Cortex of kidney (tissue), 1 donor: ENCODE results near the gene ZNF267.
"Not testable (repeated sequence)": the region's sequence is repeated elsewhere in the genome, so short reads cannot be mapped to it uniquely, and the experiment has no call there.

Source experiments
- DNase-seq: peaks from one replicate; lab custom pipeline; 2025; lab: John Stamatoyannopoulos, UW

The ZNF267 gene

DNA sequence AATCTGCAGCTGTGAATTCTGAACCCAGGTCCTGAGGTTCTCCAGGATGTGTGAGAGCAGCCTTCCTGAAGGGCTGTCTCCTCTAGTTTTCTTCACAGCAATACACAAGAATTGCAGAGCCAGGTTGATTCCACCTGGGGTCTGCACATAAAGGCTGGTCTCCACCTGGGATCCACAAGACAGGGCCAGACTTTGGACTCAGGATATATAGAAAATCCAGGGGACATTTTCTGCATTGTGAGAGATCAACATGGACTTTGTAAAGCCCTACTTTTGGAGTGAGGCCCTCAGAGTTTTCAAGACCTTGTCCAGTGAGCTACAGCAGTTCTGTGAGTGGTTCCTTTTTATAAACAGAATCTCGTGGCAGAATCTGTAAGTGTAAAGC is 6.3 kb downstream of the ZNF267 start:
- no peak for DNase-seq

GRCh38 chr16:31880322-31880979 is 6.8 kb downstream of the ZNF267 start:
- no peak for DNase-seq

- DNase-seq = no peak
These were observed 12.6 kb downstream of the ZNF267 start for GRCh38 chr16:31886227-31886626.

- DNase-seq = no peak
These were observed 15.1 kb downstream of the ZNF267 start for GRCh38 chr16:31888735-31889134.

GRCh38 chr16:31892111-31892510 is 18.5 kb downstream of the ZNF267 start:
- DNase-seq = not testable (repeated sequence)

GRCh38 chr16:31893824-31894223 is 20.2 kb downstream of the ZNF267 start:
- no peak for DNase-seq

DNA sequence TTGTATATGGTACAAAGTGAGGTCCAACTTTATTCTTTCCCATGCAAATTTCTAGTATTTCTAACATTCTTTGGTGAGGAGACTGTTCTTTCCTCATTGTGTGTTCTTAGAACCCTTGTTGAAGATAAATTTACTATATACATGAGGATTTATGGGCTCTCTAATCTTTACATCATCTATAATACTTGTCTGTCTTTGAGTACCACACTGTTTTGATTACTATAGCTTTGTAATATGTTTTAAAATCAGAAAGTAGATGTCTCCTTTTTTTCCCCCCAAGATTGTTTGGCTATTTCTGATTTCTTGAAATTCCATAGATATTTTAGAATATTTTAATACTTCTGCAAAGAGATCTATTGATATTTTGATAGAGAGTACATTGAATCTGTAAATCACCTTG is 23.7 kb downstream of the ZNF267 start:
- no peak for DNase-seq

- DNase-seq = no peak
These were observed 25.9 kb downstream of the ZNF267 start for GRCh38 chr16:31899505-31899904.

- DNase-seq = not testable (repeated sequence)
These were observed 31.0 kb downstream of the ZNF267 start for GRCh38 chr16:31904571-31904970.

- no peak for DNase-seq
These were observed 40.1 kb downstream of the ZNF267 start for GRCh38 chr16:31913668-31914067.

GRCh38 chr16:31916056-31916488 is 42.5 kb downstream of the ZNF267 start:
- no peak for DNase-seq

DNA sequence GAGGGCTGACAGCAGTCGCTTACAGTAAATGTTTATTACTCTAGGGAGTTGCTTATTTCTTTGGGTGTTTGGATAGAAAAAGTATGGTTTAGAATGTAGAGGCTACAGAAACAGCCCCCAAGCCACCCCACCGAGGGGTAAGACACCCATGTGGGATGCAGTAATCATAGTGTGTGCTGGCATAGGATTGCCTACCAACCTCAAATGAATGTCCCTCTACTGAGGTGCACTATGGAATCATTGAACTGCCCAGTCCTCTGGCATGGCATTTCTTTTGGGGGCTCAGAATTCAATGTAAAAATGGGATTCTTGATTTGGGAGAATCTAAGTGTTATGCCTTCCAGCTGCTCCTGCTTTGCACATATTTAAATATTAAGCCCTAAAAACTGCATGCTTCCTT is 46.8 kb downstream of the ZNF267 start:
- DNase-seq = no peak

DNA sequence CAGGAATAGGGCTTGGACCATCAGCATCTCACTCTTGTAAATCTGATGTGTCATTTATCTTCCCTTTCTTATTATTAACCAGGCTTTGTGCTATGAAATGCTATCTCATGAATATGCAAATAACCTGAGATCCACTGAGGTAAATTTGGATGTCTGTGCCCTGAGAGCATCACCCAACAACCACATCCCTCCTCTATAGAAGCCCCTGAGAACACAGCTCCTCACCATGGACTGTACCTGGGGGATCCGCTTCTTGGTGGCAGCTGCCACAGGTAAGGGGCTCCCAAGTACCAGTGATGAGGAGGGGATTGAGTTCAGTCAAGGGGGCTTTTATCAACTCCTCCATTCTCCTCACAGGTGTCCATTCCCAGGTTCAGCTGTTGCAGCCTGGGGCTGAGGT is 78.2 kb downstream of the ZNF267 start:
- not testable (repeated sequence) for DNase-seq

DNA sequence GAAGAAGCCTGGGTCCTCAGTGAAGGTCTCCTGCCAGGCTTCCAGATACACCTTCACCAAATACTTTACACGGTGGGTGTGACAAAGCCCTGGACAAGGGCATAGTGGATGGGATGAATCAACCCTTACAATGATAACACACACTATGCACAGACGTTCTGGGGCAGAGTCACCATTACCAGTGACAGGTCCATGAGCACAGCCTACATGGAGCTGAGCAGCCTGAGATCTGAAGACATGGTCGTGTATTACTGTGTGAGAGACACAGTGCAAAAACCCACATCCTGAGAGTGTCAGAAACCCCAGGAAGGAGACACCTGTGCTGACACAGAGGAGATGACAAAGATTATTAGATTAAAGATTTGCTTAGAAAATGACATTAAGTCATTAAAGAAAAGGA is 78.6 kb downstream of the ZNF267 start:
- DNase-seq = not testable (repeated sequence)

- not testable (repeated sequence) for DNase-seq
These were observed 82.6 kb downstream of the ZNF267 start for GRCh38 chr16:31956221-31956620.

- DNase-seq = not testable (repeated sequence)
These were observed 86.7 kb downstream of the ZNF267 start for GRCh38 chr16:31960186-31960910.
